ENCODE results near the gene INPP5A.

- no peak for TF ChIP-seq CTCF (IDR thresholded peaks at IDR 0.05; ENCODE audit: poor library complexity)
- no peak for TF ChIP-seq EZH2 (IDR thresholded peaks at IDR 0.05; ENCODE audit: borderline replicate concordance)
- TF ChIP-seq EZH2phosphoT487 (IDR thresholded peaks at IDR 0.05; ENCODE audit: low read depth, severe bottlenecking, unreplicated experiment), result no peak
Measured at GRCh38 chr10:132663666-132664365, 126.2 kb downstream of the INPP5A start.
